ENCODE results near the gene TAOK1. TPM values are rescaled to one million over a fixed set of nuclear protein-coding genes. Genes with fewer than 3 reads are reported as not detected.

The TAOK1 gene
- total and polyA plus RNA-seq, 2 of the 13 experiments (the other 11 are each of a cell fraction or from before 2014, with no cell fraction given), result 14.1 to 23.0 TPM

GRCh38 chr17:29591737-29592608 lies 201.8 kb downstream of the TAOK1 start (continued):
- TF ChIP-seq FIP1L1 (IDR thresholded peaks at IDR 0.05; ENCODE audit: borderline replicate concordance, insufficient read depth, low read depth, low read length), result no peak
- no peak for TF ChIP-seq ZNF180 (CRISPR knock-in tag; IDR thresholded peaks at IDR 0.05; ENCODE audit: borderline replicate concordance, low read depth)
- no peak for TF ChIP-seq ZMYM2 (CRISPR knock-in tag; IDR thresholded peaks at IDR 0.05)
- no peak for TF ChIP-seq MLXIP (CRISPR knock-in tag; IDR thresholded peaks at IDR 0.05; ENCODE audit: borderline replicate concordance)
- no peak for TF ChIP-seq FOXM1 (CRISPR knock-in tag; IDR thresholded peaks at IDR 0.05)
- no peak for TF ChIP-seq SNAPC2 (CRISPR knock-in tag; IDR thresholded peaks at IDR 0.05)
- no peak for TF ChIP-seq ZNF34 (CRISPR knock-in tag; IDR thresholded peaks at IDR 0.05; ENCODE audit: borderline replicate concordance)
- no peak for TF ChIP-seq BRCA1 (CRISPR knock-in tag; IDR thresholded peaks at IDR 0.05)
- peak; percentile 93 for TF ChIP-seq XRCC5 (optimal IDR thresholded peaks at IDR 0.05; ENCODE audit: low read length)
- TF ChIP-seq HOXA9 (CRISPR knock-in tag; IDR thresholded peaks at IDR 0.05; ENCODE audit: borderline replicate concordance), result no peak
- no peak for TF ChIP-seq ZNF713 (CRISPR knock-in tag; IDR thresholded peaks at IDR 0.05)
- peak; percentile 51 for TF ChIP-seq TEAD3 (CRISPR knock-in tag; optimal IDR thresholded peaks at IDR 0.05; ENCODE audit: borderline replicate concordance)
- peak; percentile 80; the same call in 1 of the 2 replicates for TF ChIP-seq ZNF513 (CRISPR knock-in tag; conservative IDR thresholded peaks at IDR 0.05)
- TF ChIP-seq ZNF761 (CRISPR knock-in tag; conservative IDR thresholded peaks at IDR 0.05), result 0 out of 2 replicates have a peak, but pooled peaks have one; percentile 38
- no peak for TF ChIP-seq AHR (CRISPR knock-in tag; IDR thresholded peaks at IDR 0.05)
- TF ChIP-seq SIX4 (CRISPR knock-in tag; IDR thresholded peaks at IDR 0.05), result 0 out of 2 replicates have a peak, but pooled peaks have one; percentile 16
- peak; percentile 66; the same call in 1 of the 2 replicates for TF ChIP-seq MYPOP (CRISPR knock-in tag; IDR thresholded peaks at IDR 0.05)
- TF ChIP-seq SRF (IDR thresholded peaks at IDR 0.05; ENCODE audit: low read depth, low read length), result peak; percentile 39; the same call in 1 of the 2 replicates
- peak; percentile 78; the same call in 1 of the 2 replicates for TF ChIP-seq SALL2 (CRISPR knock-in tag; IDR thresholded peaks at IDR 0.05)
- TF ChIP-seq HMGA1 (CRISPR knock-in tag; conservative IDR thresholded peaks at IDR 0.05), result no peak
- no peak for TF ChIP-seq TRIM24 (CRISPR knock-in tag; IDR thresholded peaks at IDR 0.05)
- TF ChIP-seq ZNF788 (CRISPR knock-in tag; IDR thresholded peaks at IDR 0.05; ENCODE audit: borderline replicate concordance), result no peak; the same call in 1 of the 2 replicates
- no peak for TF ChIP-seq RARG (CRISPR knock-in tag; IDR thresholded peaks at IDR 0.05; ENCODE audit: low read depth)
- TF ChIP-seq ZNF691 (CRISPR knock-in tag; IDR thresholded peaks at IDR 0.05; ENCODE audit: borderline replicate concordance, low read depth), result no peak; the same call in 1 of the 2 replicates

All from HepG2 (cell line).